Right atrium auricular region (tissue), 2 donors: ENCODE data around the gene MLC1. TPM values are rescaled to one million over a fixed set of nuclear protein-coding genes. Genes with fewer than 3 reads are reported as not detected.

Experiments used
- DNase-seq: peaks from one replicate; pipeline ENCODE4 v3.0.0-alpha.2; 2019; ENCODE audit warnings: low spot score
- H3K27ac ChIP-seq, 2 donors: fragments of 200-600 bp; sonication (generic); 1 replicate in 1 of 2; 2 replicates in 1 of 2; pipeline ENCODE4 v1.5.1; 2016 to 2019
- H3K27me3 ChIP-seq, 2 donors: fragments of 200-600 bp; sonication (generic); one replicate each; pipeline versions ENCODE4 v1.5.1 to v1.6.0; 2017 to 2019
- H3K36me3 ChIP-seq: fragments of 200-600 bp; sonication (generic); one replicate; pipeline ENCODE4 v1.5.1; 2016
- H3K4me1 ChIP-seq, 2 donors: fragments of 200-600 bp; sonication (generic); one replicate each; pipeline versions ENCODE4 v1.5.1 to v1.6.0; 2017 to 2019
- H3K4me3 ChIP-seq, 2 donors: fragments of 200-600 bp; sonication (generic); 1 replicate in 1 of 2; 2 replicates in 1 of 2; pipeline ENCODE4 v1.5.1; 2017 to 2019; ENCODE audit warnings: mild to moderate bottlenecking in 1 of 2, moderate library complexity in 1 of 2
- H3K9me3 ChIP-seq, 2 donors: fragments of 200-600 bp; sonication (generic); one replicate each; pipeline ENCODE4 v1.5.1; 2019
- CTCF ChIP-seq, 2 donors: fragments of 200-600 bp; sonication (generic); IDR thresholded peaks; one replicate each; pipeline ENCODE4 v1.5.1; 2019; ENCODE audit warnings: antibody characterized with exemption in 2 of 2
- total RNA-seq, 2 donors: library from RNA; depleted of rRNA; stranded (reverse); fragments of >200 nt; gene quantifications; one replicate each; pipeline ENCODE4 v1.1.0, GENCODE V29; 2016

MLC1 gene
- total RNA-seq, 2 donors from 2014 or later = 0.71 TPM; not detected in 1

- Histone ChIP-seq H3K4me3 (no peak overlapping the region), H3K27ac (no peak overlapping the region), H3K27me3 (no peaks in the 10 kb centered on the region), H3K36me3 (no peaks in the 10 kb centered on the region), H3K4me1 (no peaks in the 10 kb centered on the region), H3K9me3 (no peaks in the 10 kb centered on the region)
- no peak for TF ChIP-seq CTCF (IDR thresholded peaks at IDR 0.05)
- no peak for DNase-seq
Observed at GRCh38 chr22:50111056-50111455, 25.8 kb upstream of the MLC1 start.

- H3K4me1 ChIP-seq = no peaks in the 10 kb centered on the region
- no peaks in the 10 kb centered on the region for H3K36me3 ChIP-seq
- no peaks in the 10 kb centered on the region for H3K9me3 ChIP-seq
- DNase-seq = no peak
- H3K27ac ChIP-seq = no peak overlapping the region
- no peak overlapping the region for H3K4me3 ChIP-seq
- no peaks in the 10 kb centered on the region for H3K27me3 ChIP-seq
- TF ChIP-seq CTCF (IDR thresholded peaks at IDR 0.05) = no peak
Observed at GRCh38 chr22:50107529-50107928, 22.3 kb upstream of the MLC1 start.

- Histone ChIP-seq H3K36me3 (no peaks in the 10 kb centered on the region), H3K4me1 (no peaks in the 10 kb centered on the region), H3K4me3 (no peak overlapping the region), H3K9me3 (no peaks in the 10 kb centered on the region), H3K27ac (no peak overlapping the region), H3K27me3 (no peaks in the 10 kb centered on the region)
- DNase-seq = no peak
- TF ChIP-seq CTCF (IDR thresholded peaks at IDR 0.05) = no peak
Observed at GRCh38 chr22:50105208-50106100, 20.2 kb upstream of the MLC1 start.

GRCh38 chr22:50104141-50104544, 18.9 kb upstream of the MLC1 start:
- DNase-seq = no peak
- Histone ChIP-seq H3K4me1 (no peaks in the 10 kb centered on the region), H3K27me3 (no peaks in the 10 kb centered on the region), H3K36me3 (no peaks in the 10 kb centered on the region), H3K27ac (no peak overlapping the region), H3K9me3 (no peaks in the 10 kb centered on the region), H3K4me3 (no peak overlapping the region)
- no peak for TF ChIP-seq CTCF (IDR thresholded peaks at IDR 0.05)

GRCh38 chr22:50102946-50103345, 17.7 kb upstream of the MLC1 start:
- Histone ChIP-seq H3K27me3 (no peaks in the 10 kb centered on the region), H3K4me1 (no peaks in the 10 kb centered on the region), H3K36me3 (no peaks in the 10 kb centered on the region), H3K27ac (no peak overlapping the region), H3K4me3 (no peak overlapping the region), H3K9me3 (no peaks in the 10 kb centered on the region)
- no peak for DNase-seq
- TF ChIP-seq CTCF (IDR thresholded peaks at IDR 0.05) = no peak
